HG03432 (cell line): ENCODE measurements around the gene RGS7.
"Not testable (repeated sequence)": the region's sequence is repeated elsewhere in the genome, so short reads cannot be mapped to it uniquely, and the experiment has no call there.

Experiments
- ATAC-seq: cut with Tn5 transposase; IDR thresholded peaks from one replicate; pipeline ENCODE4 v1.9.1; 2021; ENCODE audit warnings: mild to moderate bottlenecking, moderate library complexity; ENCODE audit not compliant: unreplicated experiment

RGS7 gene

DNA sequence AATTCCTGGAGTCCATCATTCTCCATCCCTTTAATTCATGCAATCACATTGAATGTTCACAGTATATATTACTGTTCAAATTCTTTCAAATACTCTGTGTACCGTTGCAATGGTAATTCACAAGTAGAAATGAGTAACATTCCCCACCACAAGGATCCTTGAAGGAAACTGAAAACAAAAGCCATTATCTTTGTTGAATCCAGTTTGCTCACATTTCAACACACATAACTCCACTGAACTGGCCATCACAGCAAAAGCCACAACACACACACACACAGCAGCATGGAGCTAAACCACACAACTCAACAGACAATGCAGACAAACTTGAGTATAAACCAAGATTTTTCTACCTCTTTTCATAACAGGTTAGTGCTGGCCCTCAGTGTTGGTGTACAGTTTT lies 556.7 kb downstream of the RGS7 start:
- ATAC-seq, result no peak

DNA sequence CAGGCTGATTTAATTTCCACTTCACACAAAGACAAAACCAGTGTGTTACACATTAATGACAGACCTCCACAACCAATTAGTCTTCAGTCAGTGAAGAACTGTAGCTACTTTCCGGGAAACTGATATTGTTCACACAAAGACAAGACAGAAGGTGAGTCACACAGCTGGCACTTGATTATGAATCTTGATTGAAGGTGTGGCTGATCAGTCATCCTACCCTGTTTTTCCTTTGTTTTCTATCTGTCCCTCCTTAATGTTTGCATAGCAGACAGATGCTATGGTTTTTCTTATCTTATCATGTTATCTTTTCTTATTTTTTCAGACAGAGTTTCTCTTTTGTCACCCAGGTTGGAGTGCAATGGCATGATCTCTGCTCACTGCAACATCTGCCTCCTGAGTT lies 560.0 kb downstream of the RGS7 start:
- ATAC-seq, result no peak

DNA sequence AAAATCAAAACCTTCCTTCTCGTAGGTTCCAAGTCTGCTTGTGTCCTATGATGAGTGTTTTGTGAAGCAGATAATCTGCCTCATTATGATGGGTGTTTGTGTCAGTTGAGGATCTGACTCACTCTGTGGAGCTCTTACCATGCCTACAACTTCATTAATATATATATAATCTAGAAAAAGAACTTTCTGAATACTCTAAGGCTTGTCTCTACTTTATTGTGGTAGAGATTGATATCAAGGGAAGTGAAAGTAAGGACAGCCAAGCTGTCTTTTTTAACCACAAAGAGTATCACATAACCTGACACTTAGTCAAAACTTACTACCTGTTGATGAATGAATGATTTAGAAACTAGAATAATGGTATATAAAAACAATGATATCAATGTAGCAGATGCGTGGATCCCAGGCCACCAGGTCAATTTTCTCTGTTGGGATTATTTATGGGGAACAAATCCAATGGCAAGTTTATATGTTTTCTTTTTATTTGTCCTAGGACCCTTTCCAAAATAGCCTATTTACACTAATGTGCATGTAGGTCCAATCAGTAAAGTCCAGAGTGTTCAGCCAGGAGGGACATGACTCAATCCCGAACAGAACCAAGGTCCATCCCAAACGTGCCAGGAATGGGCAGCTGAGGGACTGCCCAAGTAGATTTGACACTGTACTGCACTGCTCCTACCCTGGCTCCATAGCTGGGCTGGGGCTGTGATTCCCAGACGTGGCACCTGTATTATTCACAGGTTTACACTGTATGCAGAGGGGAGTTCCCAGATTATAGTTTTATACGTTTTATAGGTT lies 562.8 kb downstream of the RGS7 start:
- peak; percentile 92 for ATAC-seq

DNA sequence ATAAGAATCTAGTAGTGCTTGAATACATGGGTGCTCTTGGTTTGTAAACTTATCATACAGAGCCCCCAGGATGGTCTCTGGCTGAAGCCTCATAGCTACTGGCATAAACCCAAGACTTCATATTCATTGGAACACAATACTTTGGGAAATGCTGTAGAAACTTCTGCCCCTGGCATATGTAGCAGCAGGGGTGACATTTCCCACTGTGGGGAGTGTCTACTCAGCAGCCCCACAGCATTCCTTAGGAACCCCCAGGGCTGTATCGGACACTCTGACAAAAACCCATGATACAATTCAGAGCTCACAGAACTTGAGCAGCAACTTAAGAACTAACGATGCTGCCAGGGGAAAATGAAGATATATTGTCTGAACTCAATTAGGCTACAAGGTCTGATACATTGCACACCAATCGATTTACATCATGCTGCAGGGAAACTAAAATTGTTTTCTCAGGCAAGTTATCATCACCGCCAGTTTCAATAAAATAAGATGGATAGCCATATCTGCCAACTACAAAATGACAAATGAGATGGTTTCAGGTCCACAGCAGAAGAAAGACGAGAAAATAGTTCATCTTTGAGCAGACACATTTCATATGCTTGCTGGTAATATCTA lies 564.0 kb downstream of the RGS7 start:
- no peak for ATAC-seq

DNA sequence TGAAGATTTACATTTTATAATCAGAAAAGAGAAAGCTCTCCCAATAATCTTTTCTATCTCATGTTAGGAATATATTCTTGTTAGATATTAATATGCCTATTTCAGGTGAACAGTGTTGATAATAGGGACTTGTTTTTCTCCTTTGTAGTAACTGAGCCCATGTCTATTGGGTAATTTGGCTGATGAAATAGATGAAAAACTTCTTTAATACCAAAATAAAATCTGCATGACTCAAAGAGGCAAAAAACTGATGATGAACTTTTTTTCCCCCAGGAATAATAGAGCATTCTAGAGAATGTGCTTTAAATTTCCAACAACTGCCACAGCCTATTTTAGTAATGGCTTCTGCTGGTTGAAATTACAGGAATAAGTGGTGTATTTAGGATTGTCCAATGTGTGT lies 566.1 kb downstream of the RGS7 start:
- ATAC-seq, result no peak

GRCh38 chr1:240786880-240787279 lies 570.1 kb downstream of the RGS7 start:
- no peak for ATAC-seq

GRCh38 chr1:240784776-240785175 lies 572.2 kb downstream of the RGS7 start:
- no peak for ATAC-seq

DNA sequence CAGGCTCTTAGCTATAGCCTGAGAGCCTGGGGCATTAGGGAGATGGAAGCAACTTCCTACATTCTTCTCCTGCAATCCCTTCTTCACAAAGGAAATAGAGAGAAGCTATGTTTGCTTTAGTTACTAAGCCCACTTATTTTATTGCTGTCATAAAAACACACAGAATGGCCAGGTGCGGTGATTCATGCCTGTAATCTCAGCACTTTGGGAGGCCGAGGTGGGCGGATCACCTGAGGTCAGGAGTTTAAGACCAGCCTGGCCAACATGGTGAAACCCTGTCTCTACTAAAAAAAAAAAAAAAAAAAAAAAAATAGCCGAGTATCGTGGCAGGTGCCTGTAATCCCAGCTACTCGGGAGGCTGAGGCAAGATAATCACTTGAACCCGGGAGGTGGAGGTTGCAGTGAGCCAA lies 573.3 kb downstream of the RGS7 start:
- not testable (repeated sequence) for ATAC-seq

- no peak for ATAC-seq
Observed at GRCh38 chr1:240776237-240776636, 580.8 kb downstream of the RGS7 start.

GRCh38 chr1:240772131-240772530 lies 584.9 kb downstream of the RGS7 start:
- no peak for ATAC-seq

- no peak for ATAC-seq
Observed at GRCh38 chr1:240771450-240771849, 585.6 kb downstream of the RGS7 start.

DNA sequence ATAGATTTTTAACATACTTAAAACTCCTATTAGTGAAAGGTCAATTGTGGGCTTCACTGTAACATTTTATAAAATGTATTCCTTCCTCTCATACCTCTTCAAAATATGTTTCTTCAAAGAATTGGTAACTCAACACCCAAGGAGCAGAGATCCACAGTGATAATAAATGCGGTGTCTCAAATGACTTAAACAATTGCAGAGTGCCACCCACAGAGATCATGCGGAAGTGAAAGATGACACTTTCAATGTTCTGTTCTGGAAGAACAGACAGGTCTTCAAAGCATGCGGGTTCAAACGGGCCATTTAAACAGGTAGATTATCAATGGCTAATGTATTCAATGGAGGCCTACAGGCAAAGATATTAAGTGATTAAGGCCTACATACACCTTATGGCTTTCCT lies 588.0 kb downstream of the RGS7 start:
- no peak for ATAC-seq

GRCh38 chr1:240766831-240767230 lies 590.2 kb downstream of the RGS7 start:
- ATAC-seq, result no peak

- no peak for ATAC-seq
Observed at GRCh38 chr1:240765732-240766363, 591.2 kb downstream of the RGS7 start.

GRCh38 chr1:240763771-240764170 lies 593.2 kb downstream of the RGS7 start:
- no peak for ATAC-seq

GRCh38 chr1:240763095-240763494 lies 593.9 kb downstream of the RGS7 start:
- not testable (repeated sequence) for ATAC-seq

- ATAC-seq, result not testable (repeated sequence)
Observed at GRCh38 chr1:240762471-240762987, 594.5 kb downstream of the RGS7 start.

GRCh38 chr1:240758777-240759176 lies 598.2 kb downstream of the RGS7 start:
- ATAC-seq, result not testable (repeated sequence)

DNA sequence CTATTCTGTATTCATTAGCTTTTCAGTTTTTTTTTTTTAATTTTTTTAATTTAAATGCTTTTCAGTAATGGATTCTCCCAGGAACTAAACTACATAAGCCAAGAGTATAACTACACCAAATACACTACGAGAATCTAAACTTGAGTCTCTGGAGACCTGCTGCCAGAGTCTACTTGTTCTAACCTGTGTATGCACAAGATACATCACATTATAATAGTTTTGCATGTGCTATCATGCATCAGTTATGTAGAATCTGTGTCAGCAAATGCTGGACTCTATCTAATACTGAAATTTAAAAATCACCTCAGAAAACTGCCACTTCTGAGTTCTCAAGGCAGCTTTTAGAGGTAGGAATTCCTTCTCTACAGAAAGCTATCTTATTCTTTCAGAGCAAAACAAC lies 598.7 kb downstream of the RGS7 start:
- ATAC-seq, result no peak

- ATAC-seq, result no peak
Observed at GRCh38 chr1:240747907-240748306, 609.1 kb downstream of the RGS7 start.

DNA sequence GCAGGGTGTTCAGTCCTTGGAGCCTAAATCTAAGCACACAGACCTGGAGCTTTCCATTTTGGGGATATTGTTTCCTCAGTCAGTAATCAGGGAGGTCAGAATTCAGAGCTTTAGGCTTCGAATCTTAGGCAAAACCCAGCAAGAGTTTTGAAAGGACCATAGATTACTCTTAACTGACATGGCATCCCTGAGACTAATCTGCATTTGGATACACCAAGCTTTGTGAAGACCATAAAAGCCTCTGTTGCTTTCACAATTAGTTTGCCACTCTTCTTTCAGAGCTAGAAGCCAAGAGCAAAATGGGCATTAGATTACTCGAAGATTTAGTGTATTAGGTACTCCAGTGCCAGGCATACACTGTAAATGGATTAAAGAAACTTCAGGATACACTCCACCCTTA lies 613.3 kb downstream of the RGS7 start:
- ATAC-seq, result no peak

DNA sequence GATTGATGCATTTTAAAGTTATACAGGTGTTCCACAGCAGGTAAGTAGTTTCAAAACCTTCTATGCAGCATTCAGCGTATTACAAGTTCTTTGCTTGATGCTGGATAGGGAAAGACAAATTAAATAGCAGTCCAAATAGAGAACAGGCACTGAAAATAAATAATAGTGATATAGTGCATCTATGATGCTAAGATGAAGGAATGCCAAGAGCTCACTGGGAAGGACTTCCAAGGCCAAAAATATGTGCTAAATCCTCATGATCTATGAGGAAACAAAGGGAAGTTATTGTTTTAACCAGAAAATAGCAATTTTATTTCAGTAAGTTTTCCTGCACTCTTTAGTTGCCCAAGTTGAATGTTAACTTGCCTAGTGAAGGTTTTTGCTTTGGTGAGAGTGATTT lies 617.3 kb downstream of the RGS7 start:
- no peak for ATAC-seq
